ENCODE measurements around the gene IL4R. TPM values are rescaled to one million over a fixed set of nuclear protein-coding genes. Genes with fewer than 3 reads are reported as not detected.

The IL4R gene
- total and polyA plus RNA-seq, 2 experiments from 2014 or later: 6.4 to 17.6 TPM

- TF ChIP-seq JUNB (IDR thresholded peaks at IDR 0.05; ENCODE audit: unreplicated experiment) (no peak), CREB1 (CRISPR knock-in tag; IDR thresholded peaks at IDR 0.05; ENCODE audit: low read depth) (no peak), CTCF (conservative IDR thresholded peaks at IDR 0.05; ENCODE audit: low read depth in 2 of 2) (no peak), NANOG (IDR thresholded peaks at IDR 0.05; ENCODE audit: borderline replicate concordance) (no peak), ZNF331 (CRISPR knock-in tag; IDR thresholded peaks at IDR 0.05; ENCODE audit: low read depth) (no peak), ZNF462 (CRISPR knock-in tag; IDR thresholded peaks at IDR 0.05) (no peak), ETS1 (IDR thresholded peaks at IDR 0.05) (no peak), REST (IDR thresholded peaks at IDR 0.05; ENCODE audit: unreplicated experiment) (no peak), STAT1 (IDR thresholded peaks at IDR 0.05; ENCODE audit: unreplicated experiment) (no peak), EZH2phosphoT487 (IDR thresholded peaks at IDR 0.05; ENCODE audit: unreplicated experiment) (no peak), ZNF114 (CRISPR knock-in tag; IDR thresholded peaks at IDR 0.05) (no peak), EZH2 (IDR thresholded peaks at IDR 0.05; ENCODE audit: low read depth, unreplicated experiment) (no peak), POLR2AphosphoS5 (IDR thresholded peaks at IDR 0.05; ENCODE audit: low read depth) (no peak)
- H3K4me1 Mint-ChIP-seq: 0 out of 3 replicates have a peak, but pooled peaks cover 3% of the 10 kb centered on the region
Measured at GRCh38 chr16:27351989-27352388, 38.2 kb downstream of the IL4R start.

More at GRCh38 chr16:27351989-27352388, 38.2 kb downstream of the IL4R start:
- Histone ChIP-seq H3K4me2 (no peak overlapping the region), H3K79me2 (replicated peaks; ENCODE audit: insufficient read depth) (no peaks in the 10 kb centered on the region), H3K27ac (ENCODE audit: low read depth) (no peak overlapping the region), H3F3A (replicated peaks; ENCODE audit: low read depth) (no peaks in the 10 kb centered on the region), H3K4me3 (no peak overlapping the region), H3K9me2 (ENCODE audit: insufficient read depth) (no peaks in the 10 kb centered on the region), H4K20me1 (replicated peaks; ENCODE audit: insufficient read depth) (no peaks in the 10 kb centered on the region; the same call in 1 of the 2 replicates), H3K36me3 (ENCODE audit: insufficient read depth) (0 out of 2 replicates have a peak, but pooled peaks cover 3% of the 10 kb centered on the region), H3K27me3 (ENCODE audit: insufficient read depth) (no peaks in the 10 kb centered on the region), H2AFZ (no peak overlapping the region), H3K4me1 (ENCODE audit: insufficient read depth) (no peaks in the 10 kb centered on the region)
- H3K27ac Mint-ChIP-seq: no peak overlapping the region
- H3K27me3 Mint-ChIP-seq (ENCODE audit: insufficient read depth, low read depth, poor library complexity): peaks cover 3% of the 10 kb centered on the region
- ATAC-seq: no peak
- 0 out of 3 replicates have a peak, but pooled peaks cover 5% of the 10 kb centered on the region for H3K9me3 Mint-ChIP-seq
- H3K4me3 Mint-ChIP-seq: no peak overlapping the region
- peaks cover 76% of the 10 kb centered on the region for H3K36me3 Mint-ChIP-seq (ENCODE audit: low read depth)
- DNase-seq (ENCODE audit: low spot score): no peak

Measured in GM23338 (cell line).